Hepatocyte (in vitro differentiated cells): Measurements from ENCODE around the gene HESX1.

ENCODE experiments used
- CTCF ChIP-seq: fragments of 200-600 bp; sonication (generic); IDR thresholded peaks from 2 replicates; pipeline ENCODE4 v1.5.1; 2016; ENCODE audit warnings: antibody characterized with exemption, mild to moderate bottlenecking; ENCODE audit not compliant: poor library complexity
- EZH2 ChIP-seq: fragments of 200-600 bp; sonication (generic); IDR thresholded peaks from 2 replicates; pipeline ENCODE4 v1.6.1; 2016; ENCODE audit warnings: antibody characterized with exemption, mild to moderate bottlenecking, borderline replicate concordance

GRCh38 chr3:57164657-57165573 is 34.9 kb downstream of the HESX1 start, which contains the start of gene IL17RD:
- TF ChIP-seq CTCF (no peak), EZH2 (no peak)
